Bronchus fibroblast of lung (primary cell): ENCODE measurements around the gene CYSRT1. TPM values are rescaled to one million over a fixed set of nuclear protein-coding genes. Genes with fewer than 3 reads are reported as not detected.

ENCODE experiments used
- total RNA-seq: library from RNA; depleted of rRNA; stranded (reverse); fragments of >200 nt; gene quantifications from 2 replicates; pipeline ENCODE4 v1.2.3, GENCODE V29; 2015

The CYSRT1 gene, protein sequence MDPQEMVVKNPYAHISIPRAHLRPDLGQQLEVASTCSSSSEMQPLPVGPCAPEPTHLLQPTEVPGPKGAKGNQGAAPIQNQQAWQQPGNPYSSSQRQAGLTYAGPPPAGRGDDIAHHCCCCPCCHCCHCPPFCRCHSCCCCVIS
- 0.74 and 1.2 TPM in 2 replicates for total RNA-seq

GRCh38 chr9:137224830-137225694, at the start of gene CYSRT1:
Gene CYSRT1 (plus strand): TSS chr9:137225174. CDS start chr9:137225622, 448 bp downstream.

DNA sequence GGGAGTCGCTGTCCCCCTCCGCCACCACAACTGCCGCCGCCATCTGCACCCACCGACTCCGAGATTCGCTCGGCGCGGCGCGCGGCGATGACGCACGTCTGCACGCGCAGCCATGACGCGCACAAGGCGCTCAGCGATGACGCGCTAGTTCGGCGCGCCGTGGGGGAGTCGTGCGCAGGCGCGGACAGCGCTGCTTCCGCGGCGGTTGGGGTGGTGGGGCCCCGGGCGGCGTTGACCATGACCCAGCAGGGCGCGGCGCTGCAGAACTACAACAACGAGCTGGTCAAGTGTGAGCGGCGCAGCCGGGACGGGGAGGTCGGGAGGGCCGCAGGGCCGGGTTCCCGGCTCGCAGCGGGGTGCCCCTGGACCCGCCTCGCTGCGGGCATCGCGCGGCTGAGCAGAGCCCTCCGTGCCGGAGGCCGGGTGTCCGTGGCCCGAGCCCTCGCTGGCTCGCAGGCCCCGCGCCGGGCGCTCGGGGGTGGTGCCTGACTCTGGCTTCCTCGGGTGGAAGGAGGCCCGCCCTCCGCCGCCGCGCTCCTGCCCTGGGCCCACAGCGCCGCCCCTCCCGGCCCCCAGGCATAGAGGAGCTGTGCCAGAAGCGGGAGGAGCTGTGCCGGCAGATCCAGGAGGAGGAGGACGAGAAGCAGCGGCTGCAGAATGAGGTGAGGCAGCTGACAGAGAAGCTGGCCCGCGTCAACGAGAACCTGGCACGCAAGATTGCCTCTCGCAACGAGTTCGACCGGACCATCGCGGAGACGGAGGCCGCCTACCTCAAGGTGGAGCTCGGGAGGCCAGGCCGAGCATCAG, 36.3 kb upstream of the CYSRT1 start, which contains the start of the genes ANAPC2 and SSNA1:
Gene ANAPC2 (minus strand): TSS at position 71 of the 807 bp plus-strand sequence. CDS start 28 bp downstream, at position 43.
Gene SSNA1 (plus strand): TSS at position 187 of the 807 bp plus-strand sequence. CDS start 51 bp downstream, at position 238.

GRCh38 chr9:137200311-137201204, 24.4 kb upstream of the CYSRT1 start, which contains the start of gene TPRN:
Gene TPRN (minus strand): TSS chr9:137200741. CDS start chr9:137200711, 30 bp downstream.

DNA sequence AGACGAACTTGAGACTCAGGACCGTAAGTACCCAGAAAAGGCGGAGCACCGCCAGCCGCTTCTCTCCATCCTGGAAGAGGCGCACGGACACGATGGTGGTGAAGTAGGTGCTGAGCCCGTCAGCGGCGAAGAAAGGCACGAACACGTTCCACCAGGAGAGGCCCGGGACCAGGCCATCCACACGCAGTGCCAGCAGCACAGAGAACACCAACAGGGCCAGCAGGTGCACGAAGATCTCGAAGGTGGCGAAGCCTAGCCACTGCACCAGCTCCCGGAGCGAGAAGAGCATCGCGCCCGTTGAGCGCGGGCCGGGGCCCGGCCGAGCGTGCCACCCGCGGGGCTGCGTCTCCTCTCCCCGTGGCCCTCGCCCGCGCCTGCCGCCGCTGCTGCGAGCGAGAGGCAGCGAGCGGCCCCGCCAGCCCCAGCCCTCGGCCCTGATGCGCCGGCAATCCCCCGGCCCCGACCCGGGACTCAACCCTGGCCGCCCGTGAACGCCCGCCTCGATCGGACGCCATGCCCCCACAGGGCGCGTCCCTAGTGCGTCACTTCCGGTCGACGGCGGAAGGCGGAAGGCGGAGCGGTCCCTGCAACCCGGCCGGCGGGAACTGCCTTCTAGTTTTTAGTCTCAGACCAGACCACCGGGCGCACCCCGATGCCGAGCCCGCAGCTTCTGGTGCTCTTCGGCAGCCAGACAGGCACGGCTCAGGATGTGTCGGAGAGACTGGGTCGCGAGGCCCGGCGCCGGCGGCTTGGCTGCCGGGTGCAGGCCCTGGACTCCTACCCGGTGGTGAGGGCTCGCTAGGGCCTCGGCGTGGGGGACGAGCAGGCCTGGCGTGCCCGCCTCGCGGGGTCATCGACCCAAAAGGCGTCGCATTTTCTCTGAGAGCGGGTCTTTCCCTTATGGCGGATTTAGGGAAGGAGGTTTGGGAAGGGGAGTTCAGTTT, 19.6 kb upstream of the CYSRT1 start, which contains the start of the genes NDOR1 and TMEM203:
Gene NDOR1 (plus strand): TSS at position 575 of the 944 bp plus-strand sequence. CDS start 78 bp downstream, at position 653.
Gene TMEM203 (minus strand): TSS at position 523 of the 944 bp plus-strand sequence. CDS start 234 bp downstream, at position 289.

GRCh38 chr9:137222190-137223077, 2.5 kb upstream of the CYSRT1 start, which contains the start of gene RNF208:
Gene RNF208 (minus strand): TSS chr9:137222240. CDS start chr9:137221212, 1,028 bp downstream.

DNA sequence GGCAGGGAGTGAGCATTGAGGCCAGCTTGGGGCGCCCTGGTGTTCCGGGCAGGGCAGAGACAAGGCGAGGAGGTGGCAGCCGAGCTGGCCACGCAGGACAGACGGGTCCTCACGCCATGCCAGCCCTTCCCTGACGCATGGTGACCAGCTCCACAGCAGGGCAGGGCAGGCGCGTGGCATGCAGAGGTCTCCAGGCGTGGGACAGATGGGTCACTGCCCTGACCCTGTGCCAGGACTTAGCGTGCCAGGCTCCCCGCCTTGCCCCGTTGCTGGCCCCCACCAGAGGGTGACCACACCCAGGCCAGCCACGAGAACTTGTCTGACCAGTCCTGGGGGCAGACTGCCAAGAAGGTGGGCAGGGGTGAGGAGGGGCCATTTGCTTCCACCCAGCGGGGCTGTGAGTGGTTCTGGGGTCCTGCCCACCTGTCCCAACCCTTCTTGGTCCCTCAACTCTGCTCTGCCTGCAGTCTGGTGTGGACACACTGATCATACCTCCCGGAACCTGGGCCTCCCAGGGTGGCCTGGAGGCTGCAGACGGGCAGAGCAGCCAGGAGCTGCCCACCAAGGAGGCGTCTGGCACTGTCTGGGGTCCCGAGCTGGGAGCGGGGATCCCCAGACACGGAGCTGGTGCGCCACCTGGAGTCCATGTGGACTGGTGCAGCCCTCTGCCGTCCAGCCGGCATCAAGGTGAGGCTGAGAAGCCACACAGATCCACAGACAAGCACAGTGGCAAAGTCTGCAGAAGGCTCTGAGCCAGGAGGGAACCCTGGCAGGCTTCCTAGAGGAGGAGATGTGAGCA, 2.3 kb downstream of the CYSRT1 start, which contains the start of gene RNF224:
Gene RNF224 (plus strand): TSS at position 449 of the 799 bp plus-strand sequence. CDS start 834 bp downstream, outside the sequence.

DNA sequence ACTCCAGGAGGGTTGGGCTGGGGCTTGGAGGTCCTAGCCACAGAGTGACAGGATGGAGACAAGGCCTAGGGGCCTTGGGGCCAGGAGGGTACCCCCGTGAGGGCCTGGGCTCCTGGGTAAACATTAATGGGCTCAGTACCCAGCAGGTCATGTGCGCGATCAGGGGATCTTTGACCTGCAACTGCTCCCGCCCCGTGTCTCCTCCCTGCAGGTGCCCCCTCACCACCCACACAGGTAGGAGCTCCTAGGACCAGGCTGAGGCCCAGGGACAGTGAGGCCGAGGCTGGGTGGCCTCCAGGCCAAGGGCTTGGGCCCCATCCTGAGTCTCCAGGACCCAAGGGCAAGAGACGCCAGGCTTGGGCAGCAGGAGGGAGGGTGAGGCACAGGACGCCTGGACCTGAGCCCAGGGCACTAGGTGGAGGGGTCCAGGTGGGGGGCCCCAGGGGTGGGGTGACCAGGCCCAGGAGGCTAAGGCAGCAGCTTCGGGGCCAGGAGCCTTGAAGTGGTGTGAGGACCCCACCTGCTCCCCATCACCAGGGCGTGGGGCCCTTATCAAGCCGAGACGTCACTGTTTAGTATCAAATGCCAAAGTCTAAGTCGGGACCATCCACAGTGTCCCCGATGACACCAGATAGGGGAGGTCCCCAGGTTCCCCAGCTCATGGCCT, 5.9 kb downstream of the CYSRT1 start, which contains the start of gene SLC34A3:
Gene SLC34A3 (plus strand): TSS at position 197 of the 667 bp plus-strand sequence. CDS start 802 bp downstream, outside the sequence.

GRCh38 chr9:137240841-137241489, 16.0 kb downstream of the CYSRT1 start, which contains the start of gene TUBB4B:
Gene TUBB4B (plus strand): TSS chr9:137241287. CDS start chr9:137241361, 74 bp downstream.

DNA sequence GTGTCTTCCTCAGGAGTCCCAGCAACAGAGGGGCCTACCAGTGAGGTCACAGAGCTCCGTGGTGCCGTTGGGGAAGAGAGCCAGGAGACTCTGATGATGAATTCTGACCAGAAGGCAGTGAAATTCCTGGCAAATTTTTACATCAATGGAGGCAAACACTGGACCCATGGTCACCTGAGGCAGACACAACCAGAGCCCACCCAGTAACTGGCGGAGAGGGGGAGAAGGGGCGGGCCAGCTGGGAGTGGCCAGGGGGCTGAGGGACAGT, 26.2 kb downstream of the CYSRT1 start, which contains the start of gene STPG3:
Gene STPG3 (plus strand): TSS at position 93 of the 268 bp plus-strand sequence. CDS start 1 bp downstream, at position 94.

GRCh38 chr9:137254624-137255447, 29.9 kb downstream of the CYSRT1 start, which contains the start of gene NELFB:
Gene NELFB (plus strand): TSS chr9:137255327.

Other genes with a start within 250 kb of the CYSRT1 start
- gene PTGDS, start 247.7 kb upstream of the CYSRT1 start, total RNA-seq, result 2.4 TPM in 1 of 2 replicates, not detected in the other
- gene LCNL1, start 242.2 kb upstream of the CYSRT1 start, total RNA-seq, result under 0.01 TPM in 1 of 2 replicates, not detected in the other
- 30.6 and 32.9 TPM in 2 replicates for gene PAXX, start 232.8 kb upstream of the CYSRT1 start, total RNA-seq
- gene CLIC3, start 228.6 kb upstream of the CYSRT1 start, total RNA-seq, result 1.3 and 4.0 TPM in 2 replicates
- gene ABCA2, start 196.9 kb upstream of the CYSRT1 start, total RNA-seq, result 8.5 and 9.4 TPM in 2 replicates
- not detected in 2 replicates for gene FUT7, start 193.1 kb upstream of the CYSRT1 start, total RNA-seq
- 18.7 and 19.6 TPM in 2 replicates for gene NPDC1, start 179.0 kb upstream of the CYSRT1 start, total RNA-seq
- gene ENTPD2, start 171.1 kb upstream of the CYSRT1 start, total RNA-seq, result not detected in 2 replicates
- 21.9 and 24.2 TPM in 2 replicates for gene SAPCD2, start 154.6 kb upstream of the CYSRT1 start, total RNA-seq
- 4.9 and 5.5 TPM in 2 replicates for gene UAP1L1, start 147.7 kb upstream of the CYSRT1 start, total RNA-seq
- 56.0 and 72.4 TPM in 2 replicates for gene MAN1B1, start 138.2 kb upstream of the CYSRT1 start, total RNA-seq
- 66.6 and 69.7 TPM in 2 replicates for gene DPP7, start 110.4 kb upstream of the CYSRT1 start, total RNA-seq
- not detected in 2 replicates for gene GRIN1, start 86.0 kb upstream of the CYSRT1 start, total RNA-seq
- not detected in 2 replicates for gene LRRC26, start 55.1 kb upstream of the CYSRT1 start, total RNA-seq
- gene TMEM210, start 53.1 kb upstream of the CYSRT1 start, total RNA-seq, result not detected in 2 replicates
- gene ANAPC2, start 36.6 kb upstream of the CYSRT1 start, total RNA-seq, result 10.3 and 15.3 TPM in 2 replicates
- 75.8 and 84.9 TPM in 2 replicates for gene SSNA1, start 36.5 kb upstream of the CYSRT1 start, total RNA-seq
- 6.1 and 6.4 TPM in 2 replicates for gene TPRN, start 24.4 kb upstream of the CYSRT1 start, total RNA-seq
- 43.1 and 47.9 TPM in 2 replicates for gene TMEM203, start 19.5 kb upstream of the CYSRT1 start, total RNA-seq
- 14.9 and 16.8 TPM in 2 replicates for gene NDOR1, start 19.5 kb upstream of the CYSRT1 start, total RNA-seq
- 0.50 and 1.2 TPM in 2 replicates for gene RNF208, start 2.9 kb upstream of the CYSRT1 start, total RNA-seq
- gene RNF224, start 2.3 kb downstream of the CYSRT1 start, total RNA-seq, result under 0.01 TPM in 1 of 2 replicates, not detected in the other
- not detected in 2 replicates for gene SLC34A3, start 5.7 kb downstream of the CYSRT1 start, total RNA-seq
- gene TUBB4B, start 16.1 kb downstream of the CYSRT1 start, total RNA-seq, result 795 and 833 TPM in 2 replicates
- gene STPG3, start 26.1 kb downstream of the CYSRT1 start, total RNA-seq, result not detected in 2 replicates
- 55.9 and 59.2 TPM in 2 replicates for gene NELFB, start 30.2 kb downstream of the CYSRT1 start, total RNA-seq
- 33.9 and 36.5 TPM in 2 replicates for gene TOR4A, start 52.6 kb downstream of the CYSRT1 start, total RNA-seq
- 0.45 and 1.7 TPM in 2 replicates for gene NRARP, start 77.1 kb downstream of the CYSRT1 start, total RNA-seq
- 10.9 and 11.1 TPM in 2 replicates for gene EXD3, start 198.0 kb downstream of the CYSRT1 start, total RNA-seq
- 0.15 and 0.17 TPM in 2 replicates for gene NOXA1, start 198.2 kb downstream of the CYSRT1 start, total RNA-seq
- not detected in 2 replicates for gene ENTPD8, start 216.2 kb downstream of the CYSRT1 start, total RNA-seq
- gene NSMF, start 234.2 kb downstream of the CYSRT1 start, total RNA-seq, result 33.1 and 36.1 TPM in 2 replicates